Measurements from ENCODE around the gene ARHGEF38.

- no peak for TF ChIP-seq REST (IDR thresholded peaks at IDR 0.05; ENCODE audit: low read depth)
- TF ChIP-seq MAX (IDR thresholded peaks at IDR 0.05) = no peak
- no peak for TF ChIP-seq FOXM1 (IDR thresholded peaks at IDR 0.05; ENCODE audit: borderline replicate concordance, low read depth)
- TF ChIP-seq TAF1 (IDR thresholded peaks at IDR 0.05; ENCODE audit: low read depth) = no peak
Measured at GRCh38 chr4:105503484-105503883, 48.9 kb upstream of the ARHGEF38 start.
